ENCODE measurements around the gene ALDH5A1.

The ALDH5A1 gene

DNA sequence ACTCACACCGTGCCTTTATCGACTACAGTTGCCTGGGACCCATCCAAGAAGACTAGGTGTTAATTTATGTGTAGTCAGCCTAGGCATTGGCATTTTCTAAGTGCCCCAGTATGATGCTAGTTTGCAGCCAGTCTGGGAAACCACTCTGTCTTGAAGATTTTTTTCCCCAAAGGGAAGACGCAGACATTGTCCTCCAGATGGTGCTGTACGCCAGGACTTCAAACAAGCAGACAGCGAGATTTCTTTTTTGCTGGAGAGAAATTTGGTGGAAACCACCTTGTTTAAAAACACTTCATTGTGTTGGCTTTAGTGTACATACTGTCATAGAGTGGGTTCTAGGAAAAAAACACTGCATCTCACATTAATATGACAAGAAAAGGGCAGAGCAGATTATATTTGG, 30.0 kb downstream of the ALDH5A1 start:
- peak; percentile 29 for DNase-seq (ENCODE audit: low spot score)

DNA sequence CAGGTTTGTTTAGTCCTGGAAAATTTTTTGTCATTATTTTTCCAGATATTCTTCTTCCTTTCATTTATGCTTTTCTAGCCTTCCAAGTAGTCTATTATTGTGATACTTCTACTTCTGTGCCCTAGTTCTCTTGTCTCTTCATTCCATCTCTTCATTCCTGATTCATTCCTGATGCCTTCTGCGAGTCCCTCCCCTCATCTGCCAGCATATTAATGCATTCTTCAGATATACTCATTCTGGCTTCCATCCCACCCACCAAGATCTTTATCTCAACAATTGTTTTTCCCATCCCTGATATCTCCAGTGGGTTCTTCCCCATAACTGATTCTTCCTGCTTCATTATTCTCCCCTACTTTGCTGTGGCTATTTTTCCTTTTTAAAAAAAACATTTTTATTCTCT, 35.2 kb downstream of the ALDH5A1 start:
- no peak for DNase-seq (ENCODE audit: low spot score)

DNA sequence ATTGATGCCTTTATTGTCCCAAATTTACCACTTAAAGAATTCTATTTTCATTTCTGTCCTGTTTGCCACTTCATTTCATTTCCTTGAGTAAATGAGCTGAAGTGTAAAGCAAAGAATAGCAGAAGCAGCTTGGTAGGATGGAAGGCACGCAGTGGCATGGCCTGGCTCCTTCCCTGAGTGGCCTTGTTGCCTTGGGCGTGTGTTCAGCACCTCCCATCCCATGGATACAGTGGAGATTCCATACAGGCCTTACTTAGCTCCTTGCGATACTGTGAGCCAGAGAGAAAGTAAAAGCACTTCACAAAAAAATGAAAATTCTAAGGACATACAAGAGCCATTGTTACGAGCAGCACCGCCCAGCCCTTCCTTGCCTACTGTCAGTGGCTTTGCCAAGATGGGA, 39.6 kb downstream of the ALDH5A1 start:
- DNase-seq (ENCODE audit: low spot score), result no peak

DNA sequence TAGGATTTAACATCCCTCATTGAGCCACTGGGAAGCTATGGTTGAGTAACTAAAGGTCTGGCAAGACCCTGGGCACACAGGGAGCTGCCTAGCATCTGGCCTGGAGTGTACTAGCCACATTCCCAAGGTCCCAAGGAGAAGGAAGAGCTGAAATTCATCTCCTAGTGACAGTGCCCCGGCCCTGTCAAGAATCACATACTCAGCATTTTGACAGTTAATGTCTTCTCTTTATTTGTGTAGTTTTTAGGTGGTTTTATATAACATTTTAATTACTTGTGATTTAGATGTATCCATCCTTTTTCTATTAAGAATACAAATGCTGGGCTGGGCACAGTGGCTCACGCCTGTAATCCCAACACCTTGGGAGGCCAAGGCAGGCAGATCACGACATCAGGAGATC, 40.4 kb downstream of the ALDH5A1 start:
- no peak for DNase-seq (ENCODE audit: low spot score)

DNA sequence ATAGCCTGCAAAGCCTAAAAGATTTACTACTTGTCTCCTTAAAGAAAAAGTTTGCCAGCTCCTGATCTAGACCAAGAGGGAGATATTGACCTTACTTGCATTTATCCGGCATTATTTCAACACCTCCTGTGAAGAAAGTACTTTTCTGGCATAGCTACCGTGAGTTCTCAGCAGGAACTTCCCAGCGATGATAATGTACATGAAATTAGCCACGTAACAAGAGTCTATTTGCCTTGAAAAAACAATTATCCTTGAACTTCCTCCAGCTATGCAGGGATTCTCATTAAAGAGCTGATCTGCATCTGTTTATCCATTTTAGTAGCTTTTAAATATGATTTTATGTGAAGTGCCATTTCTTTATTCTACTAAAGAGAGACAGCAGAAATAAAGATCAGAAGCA, 41.7 kb downstream of the ALDH5A1 start:
- no peak for DNase-seq (ENCODE audit: low spot score)

DNA sequence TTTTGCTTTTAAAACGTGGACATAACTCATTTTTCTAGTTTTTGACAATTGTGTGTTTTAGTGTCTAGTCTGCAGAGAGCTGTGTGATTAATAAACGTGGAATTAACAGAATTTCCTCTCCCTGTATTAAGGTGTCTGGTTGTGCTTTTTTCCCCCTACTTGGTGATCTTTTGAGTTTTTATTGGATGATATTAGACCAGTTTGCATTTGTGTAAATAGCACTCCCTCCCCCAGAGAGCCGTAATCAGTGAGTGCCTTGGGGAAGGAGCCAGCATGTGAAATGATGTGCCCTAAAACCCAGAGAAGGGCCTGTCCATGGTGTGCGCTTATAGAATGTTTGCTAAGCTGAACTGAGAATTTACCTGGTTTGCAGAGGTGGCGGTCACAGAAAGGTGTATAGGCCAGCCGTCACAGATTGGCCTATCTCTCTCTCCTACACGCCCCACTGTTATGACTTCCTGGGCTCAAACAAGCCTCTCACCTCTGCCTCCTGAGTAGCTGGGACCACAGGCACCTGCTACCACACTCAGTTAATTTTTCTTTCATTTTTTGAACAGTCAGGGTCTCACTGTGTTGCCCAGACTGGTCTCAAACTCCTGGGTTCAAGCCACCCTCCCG, 42.4 kb downstream of the ALDH5A1 start:
- no peak for DNase-seq (ENCODE audit: low spot score)

DNA sequence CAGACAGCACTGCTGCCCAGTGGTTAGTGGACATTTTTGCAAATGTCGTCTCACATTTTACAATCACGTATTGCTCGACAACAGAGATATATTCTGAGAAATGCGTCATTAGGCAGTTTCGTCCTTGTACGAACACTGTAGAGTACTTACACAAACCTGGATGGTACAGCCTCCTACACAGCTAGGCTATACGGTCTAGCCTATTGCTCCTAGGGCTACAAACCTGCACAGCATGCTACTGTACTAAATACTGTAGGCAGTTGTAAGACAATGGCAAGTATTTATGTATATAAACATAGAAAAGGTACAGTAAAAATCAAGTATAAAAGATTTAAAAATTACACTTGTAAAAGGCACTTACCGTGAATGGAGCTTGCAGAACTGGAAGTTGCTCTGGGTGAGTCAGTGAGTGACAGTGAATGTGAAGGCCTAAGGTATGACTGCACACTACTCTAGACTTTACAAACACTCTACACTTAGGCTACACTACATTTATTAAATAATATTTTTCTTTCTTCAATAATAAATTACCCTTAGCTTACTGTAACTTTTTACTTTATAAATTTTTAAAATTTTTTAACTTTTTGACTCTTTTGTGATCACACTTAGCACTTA, 43.1 kb downstream of the ALDH5A1 start:
- no peak for DNase-seq (ENCODE audit: low spot score)

DNA sequence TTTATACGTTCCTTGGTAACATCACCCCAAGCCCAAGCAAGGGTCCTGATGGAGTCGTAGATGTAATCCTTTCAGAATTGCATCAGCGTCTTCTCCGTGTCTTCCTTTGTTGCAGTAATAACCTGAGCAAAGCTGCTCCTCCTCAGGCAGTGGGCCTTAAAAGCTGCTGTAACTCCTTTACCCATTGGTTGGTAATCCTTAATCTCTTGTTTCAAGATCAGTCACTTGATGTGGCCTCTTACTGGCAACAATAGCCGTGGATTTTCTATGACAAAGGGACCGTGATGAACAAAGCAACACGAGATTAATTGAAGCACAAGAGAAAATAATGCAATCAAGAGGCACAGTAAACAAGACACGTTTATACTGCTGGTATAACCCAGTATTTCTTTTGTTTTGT, 44.6 kb downstream of the ALDH5A1 start:
- DNase-seq (ENCODE audit: low spot score), result no peak

DNA sequence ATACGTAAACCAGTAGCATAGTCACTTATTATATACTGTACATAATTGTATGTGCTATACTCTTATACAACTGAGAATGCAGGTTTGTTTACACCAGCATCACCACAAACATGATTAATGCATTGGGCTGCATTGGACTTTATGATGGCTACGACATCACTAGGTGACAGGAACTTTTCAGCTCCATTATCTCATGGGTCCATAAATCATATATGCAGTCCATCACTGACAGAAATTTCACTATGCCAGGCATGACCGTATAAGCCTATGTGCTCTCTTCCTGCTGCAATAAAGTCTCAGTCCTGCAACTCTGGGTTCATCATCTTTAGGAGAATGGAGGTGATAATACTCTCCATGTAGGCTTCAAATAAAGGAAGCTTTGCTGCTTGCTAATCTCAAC, 45.4 kb downstream of the ALDH5A1 start:
- DNase-seq (ENCODE audit: low spot score), result no peak

DNA sequence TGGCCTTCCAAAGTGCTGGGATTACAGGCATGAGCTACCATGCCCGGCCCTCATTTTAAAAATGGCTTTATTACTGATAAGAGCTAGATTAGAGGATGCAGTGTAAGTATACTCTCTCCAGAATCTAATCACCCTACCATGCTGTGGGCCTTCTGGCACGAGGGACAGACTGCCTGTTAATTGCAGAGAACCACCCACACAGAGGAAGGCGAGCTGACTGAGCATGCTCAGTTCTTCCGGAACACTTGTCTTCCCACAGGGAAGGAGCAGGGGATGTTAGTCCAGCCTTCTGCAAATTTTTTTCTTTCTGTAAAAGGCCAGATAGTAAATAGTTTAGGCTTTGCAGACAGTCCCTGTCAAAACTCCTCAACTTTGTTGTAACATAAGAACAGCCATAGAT, 48.9 kb downstream of the ALDH5A1 start:
- DNase-seq (ENCODE audit: low spot score), result no peak

DNA sequence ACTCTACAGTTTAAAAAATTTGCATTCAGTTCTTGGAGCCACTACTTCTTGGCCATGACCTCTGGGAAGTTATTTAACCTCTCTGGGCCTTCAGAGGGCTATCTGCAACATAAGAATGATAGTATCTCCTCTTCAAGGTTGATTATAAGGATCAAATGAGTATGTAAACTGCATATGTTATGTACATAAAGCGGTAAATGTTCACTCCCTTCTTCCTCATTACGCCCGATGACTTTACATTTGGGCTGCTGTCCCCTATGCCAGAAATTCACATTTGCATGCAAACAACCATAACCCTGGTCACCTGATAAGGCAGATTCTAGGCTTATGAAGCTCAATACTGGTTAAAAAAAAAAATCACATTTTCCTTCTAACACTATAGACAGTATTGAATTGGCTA, 50.4 kb downstream of the ALDH5A1 start:
- DNase-seq (ENCODE audit: low spot score), result no peak

DNA sequence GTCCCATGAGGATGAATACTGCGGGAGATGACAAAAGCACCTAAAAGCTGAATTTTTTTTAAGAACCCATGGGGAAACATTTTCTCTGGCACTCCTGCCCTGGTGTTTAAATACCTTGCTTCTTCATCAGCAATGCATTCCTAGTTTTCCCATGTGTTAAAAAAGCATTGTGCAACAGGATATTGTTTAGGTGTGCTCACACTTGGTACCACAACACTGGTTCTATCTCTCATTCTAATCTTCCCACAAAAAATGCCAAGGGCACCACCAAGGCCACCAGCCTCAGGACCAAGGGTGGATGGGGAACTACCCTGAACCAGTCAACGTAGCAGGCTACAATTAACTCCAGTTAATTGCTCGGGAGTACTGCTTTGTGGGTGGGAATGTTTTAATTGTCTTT, 50.9 kb downstream of the ALDH5A1 start:
- no peak for DNase-seq (ENCODE audit: low spot score)

DNA sequence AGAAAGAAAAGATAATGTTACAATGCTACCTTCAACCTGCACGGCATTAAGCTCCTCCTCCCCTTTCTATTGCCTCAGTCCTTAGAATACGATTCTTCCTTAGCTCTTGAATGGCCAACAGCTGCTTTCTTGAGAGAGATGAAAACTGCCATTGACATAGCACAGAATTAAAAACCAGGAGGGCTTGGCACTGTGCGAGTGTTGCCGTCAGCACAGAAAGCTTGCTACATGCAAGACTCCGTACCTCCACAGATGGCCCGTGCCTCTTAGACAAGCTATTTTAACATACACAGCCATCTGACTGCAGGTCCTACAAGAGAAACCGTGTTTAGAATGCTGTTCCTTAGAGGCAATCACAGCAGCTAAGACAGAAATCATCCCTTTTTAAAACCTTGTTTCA, 51.7 kb downstream of the ALDH5A1 start:
- DNase-seq (ENCODE audit: low spot score), result no peak

DNA sequence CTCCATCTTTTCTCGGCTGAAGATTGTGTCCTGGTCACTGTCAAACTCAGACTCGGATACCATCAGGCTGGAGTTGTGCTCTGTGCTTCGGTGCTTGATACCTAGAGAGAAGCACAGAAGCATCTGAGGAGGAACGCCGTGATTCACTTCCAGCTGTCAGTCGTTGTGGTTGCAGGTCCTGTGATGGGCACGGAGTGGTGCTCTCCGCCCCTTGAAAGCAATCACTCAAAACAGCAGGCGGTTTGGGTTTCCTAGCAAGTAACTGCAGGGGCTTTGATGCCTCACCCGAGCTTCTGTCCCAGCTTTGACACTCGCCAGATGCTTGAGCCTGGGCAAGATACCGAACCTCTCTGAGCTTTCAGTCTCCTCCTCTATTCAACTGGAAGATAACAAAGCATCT, 52.5 kb downstream of the ALDH5A1 start:
- no peak for DNase-seq (ENCODE audit: low spot score)

DNA sequence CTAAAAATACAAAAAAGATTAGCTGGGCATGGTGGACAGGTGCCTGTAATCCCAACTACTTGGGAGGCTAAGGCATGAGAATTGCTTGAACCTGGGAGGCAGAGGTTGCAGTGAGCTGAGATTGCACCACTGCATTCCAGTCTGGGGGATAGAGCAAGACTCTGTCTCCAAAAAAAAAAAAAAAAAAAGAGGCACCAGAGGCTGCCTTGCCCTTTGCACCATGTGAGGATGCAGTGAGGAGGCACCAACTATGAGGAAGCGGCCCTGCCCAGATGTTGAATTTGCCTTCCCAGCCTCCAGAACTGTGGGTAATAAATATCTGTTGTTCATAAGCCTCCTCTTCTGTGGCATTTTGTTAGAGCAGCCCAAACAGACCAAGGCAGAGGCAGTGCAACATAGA, 54.4 kb downstream of the ALDH5A1 start:
- no peak for DNase-seq (ENCODE audit: low spot score)

DNA sequence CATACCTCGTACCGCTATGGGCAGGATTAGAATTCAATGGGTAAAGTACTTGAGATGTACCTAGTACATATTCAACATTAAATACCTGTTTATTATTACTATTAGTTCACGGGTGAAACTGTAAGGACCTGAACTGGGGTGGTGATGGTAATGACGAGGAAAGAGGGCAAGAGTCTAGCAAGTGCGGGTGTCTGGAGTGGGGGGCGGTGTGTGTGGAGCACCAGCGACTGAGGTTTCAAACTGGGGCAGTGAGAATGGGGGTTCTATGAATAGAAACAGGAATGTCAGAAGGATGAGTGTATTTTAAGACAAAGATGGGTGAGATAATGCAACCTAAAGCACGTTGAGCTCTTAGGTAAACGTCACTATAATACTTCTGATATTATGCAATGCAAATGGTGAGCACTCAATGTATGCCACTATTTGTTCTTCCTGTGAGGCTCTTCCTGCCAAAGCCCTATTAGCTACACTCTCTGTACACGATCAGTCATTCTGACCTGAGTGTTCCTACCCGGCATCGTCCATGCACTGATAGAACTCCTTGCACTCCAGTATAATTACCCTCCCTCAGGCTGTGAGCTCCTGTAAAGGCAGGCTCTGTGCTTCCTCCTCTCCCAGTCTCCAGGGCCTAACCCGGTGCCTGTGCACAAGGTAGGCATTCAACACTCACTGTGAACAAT, 55.0 kb downstream of the ALDH5A1 start:
- DNase-seq (ENCODE audit: low spot score), result no peak

DNA sequence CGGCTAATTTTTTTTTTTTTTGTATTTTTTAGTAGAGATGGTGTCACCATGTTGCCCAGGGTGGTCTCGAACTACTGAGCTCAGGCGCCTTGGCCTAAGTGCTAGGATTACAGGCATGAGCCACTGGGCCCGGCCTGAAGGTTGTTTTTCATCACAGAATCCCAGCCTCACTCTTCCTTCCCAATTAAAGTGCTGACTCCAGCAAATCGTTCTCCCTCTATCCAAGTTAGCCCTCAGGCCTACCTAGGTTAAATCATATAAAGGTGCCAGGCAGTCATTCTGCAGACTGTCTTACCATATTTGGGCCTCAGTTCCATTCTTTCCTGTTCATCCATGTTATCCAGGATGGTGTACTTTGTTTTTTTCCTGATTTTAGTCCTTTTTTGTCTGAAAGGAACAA, 56.4 kb downstream of the ALDH5A1 start:
- DNase-seq (ENCODE audit: low spot score), result no peak

DNA sequence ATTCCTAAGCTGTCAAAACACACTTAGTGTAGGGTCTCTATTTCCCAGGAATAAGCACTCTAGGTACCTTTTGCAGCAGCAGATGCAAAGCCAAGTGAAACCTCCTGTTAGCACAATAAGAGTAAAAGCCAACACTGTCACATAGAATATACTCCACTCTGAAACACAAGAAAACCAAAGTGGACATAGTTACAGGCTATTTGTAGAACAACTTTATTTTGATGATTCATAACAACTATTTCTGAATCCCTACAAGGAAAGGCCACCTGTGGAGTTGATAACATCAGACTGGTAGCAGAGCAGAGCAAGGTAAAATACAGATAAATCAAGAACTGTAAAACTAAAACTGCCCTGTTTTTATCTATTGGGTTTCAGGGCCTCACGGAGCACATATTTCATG, 59.7 kb downstream of the ALDH5A1 start:
- no peak for DNase-seq (ENCODE audit: low spot score)

DNA sequence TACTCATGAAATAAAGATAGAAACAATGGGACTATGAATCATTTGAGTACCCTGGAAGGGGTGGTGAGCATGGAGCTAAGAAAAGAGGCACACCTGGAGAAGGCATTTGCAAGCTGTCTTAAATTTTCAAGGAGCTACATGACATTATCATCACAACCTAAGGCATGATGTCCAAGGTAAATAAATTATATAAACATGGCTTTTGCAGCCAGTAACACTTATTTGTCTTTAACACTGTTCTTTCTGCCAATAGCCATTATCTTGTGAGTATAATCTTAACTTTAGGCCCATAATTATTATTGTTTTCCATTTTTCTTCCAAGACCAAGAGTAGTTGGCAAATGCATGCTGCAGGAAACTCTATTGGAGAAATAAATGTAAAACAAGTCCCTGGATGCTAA, 63.7 kb downstream of the ALDH5A1 start:
- DNase-seq (ENCODE audit: low spot score), result no peak

DNA sequence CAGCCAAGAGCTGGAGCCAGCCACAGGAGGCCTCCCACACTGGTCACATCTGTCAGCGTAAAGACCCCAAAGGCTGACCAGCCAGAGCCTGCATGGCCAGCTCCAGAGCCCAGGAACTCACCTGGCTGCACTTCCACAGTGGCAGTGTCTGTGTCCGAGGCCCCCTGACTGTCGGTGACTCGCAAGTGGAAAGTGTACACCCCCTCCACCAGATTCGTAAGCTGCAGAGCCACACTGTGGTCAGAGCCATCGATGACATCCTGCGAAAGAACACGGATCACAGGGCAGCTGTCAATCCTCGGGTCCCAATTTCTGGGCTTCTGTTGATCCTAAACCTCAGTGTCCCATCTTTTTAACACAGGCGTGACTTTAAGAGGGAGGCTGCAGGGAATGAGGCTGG, 69.3 kb downstream of the ALDH5A1 start:
- DNase-seq (ENCODE audit: low spot score), result no peak

DNA sequence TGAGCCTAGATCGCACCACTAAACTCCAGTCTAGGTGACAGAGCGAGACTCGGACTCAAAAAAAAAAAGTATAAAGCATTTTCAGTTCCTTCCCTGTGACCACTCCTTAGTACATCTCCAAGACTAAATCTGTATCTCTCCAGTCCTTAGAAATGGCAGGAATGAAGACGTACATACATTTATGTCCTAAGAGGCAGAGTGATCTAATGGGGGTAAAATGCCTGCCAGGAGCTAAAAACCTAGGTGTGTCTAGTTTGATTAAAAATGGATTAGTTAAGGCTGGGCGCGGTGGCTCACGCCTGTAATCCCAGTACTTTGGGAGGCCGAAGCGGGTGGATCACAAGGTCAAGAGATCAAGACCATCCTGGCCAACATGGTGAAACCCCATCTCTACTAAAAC, 70.4 kb downstream of the ALDH5A1 start:
- DNase-seq (ENCODE audit: low spot score), result no peak

DNA sequence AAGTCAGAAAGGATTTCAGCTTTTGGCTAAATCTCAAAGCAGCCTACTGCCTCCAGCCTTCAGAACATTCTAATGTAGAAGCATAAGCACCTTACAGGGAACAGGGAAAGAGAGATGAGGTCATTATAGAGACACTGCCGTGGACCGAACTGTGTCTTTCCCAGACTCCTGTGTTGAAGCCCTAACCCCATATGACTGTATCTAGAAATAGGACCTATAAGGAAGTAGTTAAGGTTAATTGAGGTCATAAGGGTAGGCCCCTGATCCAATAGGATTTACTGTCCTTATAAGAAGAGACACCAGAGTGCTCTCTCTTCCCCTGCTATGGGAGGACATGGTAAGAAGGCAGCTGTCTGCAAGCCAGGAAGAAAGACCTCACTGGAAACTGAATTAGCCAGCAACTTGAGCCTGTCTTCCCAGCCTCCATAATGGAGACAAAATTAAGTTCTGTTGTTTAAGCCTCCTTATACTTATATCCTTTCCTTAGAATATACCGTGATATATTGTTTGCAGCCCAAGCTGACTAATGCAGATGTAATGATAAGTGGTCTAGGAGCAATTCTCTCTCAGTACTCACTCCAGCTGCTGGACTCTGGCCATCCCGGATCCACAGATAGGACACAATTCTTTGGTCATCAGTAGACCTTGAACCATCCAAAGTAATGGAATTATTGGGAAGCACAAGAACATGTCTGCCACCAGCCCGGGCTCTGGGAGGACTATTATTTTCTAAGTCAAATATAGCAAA, 71.4 kb downstream of the ALDH5A1 start:
- DNase-seq (ENCODE audit: low spot score), result no peak

DNA sequence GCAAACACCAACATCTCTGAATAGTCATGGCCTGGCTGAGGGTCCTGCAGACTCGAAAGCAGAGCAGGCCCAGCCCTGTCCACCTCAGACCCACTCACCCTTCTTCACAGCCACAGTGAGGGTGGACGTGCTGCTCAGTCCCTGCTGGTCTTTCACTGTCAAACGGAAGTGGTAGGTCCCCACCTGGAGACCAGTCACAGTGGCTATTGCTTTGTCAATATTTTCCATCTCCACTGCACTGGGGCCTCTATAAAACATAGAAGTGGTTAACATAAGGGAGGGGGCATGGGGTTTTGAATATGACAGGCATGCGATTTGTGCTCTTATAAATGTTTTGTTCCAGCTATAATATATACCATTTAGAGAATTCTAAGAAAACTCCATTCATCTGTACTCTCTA, 73.9 kb downstream of the ALDH5A1 start:
- DNase-seq (ENCODE audit: low spot score), result no peak

Measured in hematopoietic multipotent progenitor cell treated with erythropoietin and hydrocortisone succinate and interleukin-3 and kit ligand, for 15 days (in vitro differentiated cells).